Pons (tissue), 1 donor: ENCODE results near the gene MRTFB.

Source experiments
- DNase-seq: peaks from one replicate; pipeline ENCODE4 v3.0.0-alpha.2; 2016; ENCODE audit warnings: low spot score

The MRTFB gene

DNA sequence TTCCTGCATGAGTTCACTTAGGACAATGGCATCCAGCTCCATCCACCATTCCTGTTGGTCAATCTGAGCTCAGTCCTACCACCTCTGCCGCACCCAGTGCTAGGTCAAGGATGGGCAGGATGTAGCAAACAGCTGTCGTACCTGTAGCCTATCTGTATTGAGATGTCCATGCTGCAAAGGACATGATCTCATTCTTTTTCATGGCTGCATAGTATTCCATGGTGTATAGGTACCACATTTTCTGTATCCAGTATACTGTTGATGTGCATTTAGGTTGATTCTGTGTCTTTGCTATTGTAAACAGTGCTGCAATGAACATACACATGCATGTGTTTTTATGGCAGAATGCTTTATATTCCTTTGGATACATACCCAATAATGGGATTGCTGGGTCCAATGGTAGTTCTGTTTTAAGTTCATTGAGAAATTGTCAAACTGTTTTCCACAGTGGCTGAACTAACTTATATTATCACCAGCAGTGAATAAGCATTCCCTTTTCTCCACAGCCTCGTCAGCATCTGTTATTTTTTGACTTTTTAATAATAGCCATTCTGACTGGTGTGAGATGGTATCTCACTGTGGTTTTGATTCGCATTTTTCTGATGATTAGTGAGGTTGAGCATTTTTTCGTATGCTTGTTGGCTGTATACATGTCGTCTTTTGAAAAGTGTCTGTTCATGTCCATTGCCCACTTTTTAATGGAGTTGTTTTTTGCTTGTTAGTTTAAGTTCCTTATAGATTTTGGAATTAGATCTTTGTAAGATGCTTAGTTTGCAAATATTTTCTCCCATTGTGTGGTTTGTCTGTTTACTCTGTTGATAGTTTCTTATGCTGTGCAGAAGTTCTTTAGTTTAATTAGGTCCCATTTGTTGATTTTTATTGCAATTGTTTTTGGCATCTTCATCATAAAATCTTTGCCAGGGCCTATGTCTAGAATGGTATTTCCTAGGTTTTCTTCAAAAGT is 7.2 kb upstream of the MRTFB start:
- DNase-seq, result no peak

DNA sequence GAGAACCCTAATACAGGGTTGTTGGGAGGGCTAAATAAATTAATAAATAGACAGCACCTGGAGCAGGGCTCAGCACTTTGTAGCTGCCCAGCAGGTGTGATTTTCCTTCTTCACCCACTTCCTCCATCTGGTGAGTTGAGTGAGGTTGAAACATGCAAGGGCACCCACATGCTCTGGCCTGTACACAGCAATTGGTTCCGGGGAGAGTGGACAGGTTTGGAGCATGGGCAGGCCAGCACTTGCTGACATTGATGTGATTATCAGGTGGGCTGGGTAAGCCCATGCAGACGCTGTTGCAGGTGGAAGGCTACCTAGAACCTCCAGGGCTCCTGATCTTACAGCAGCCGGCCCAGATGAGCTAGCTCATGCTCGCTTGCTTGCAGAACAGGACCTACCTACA is 1.3 kb upstream of the MRTFB start:
- DNase-seq, result no peak

GRCh38 chr16:14070555-14070876 is 603 bp upstream of the MRTFB start:
- DNase-seq, result no peak

- no peak for DNase-seq
Observed at GRCh38 chr16:14071576-14072271, 605 bp downstream of the MRTFB start.

DNA sequence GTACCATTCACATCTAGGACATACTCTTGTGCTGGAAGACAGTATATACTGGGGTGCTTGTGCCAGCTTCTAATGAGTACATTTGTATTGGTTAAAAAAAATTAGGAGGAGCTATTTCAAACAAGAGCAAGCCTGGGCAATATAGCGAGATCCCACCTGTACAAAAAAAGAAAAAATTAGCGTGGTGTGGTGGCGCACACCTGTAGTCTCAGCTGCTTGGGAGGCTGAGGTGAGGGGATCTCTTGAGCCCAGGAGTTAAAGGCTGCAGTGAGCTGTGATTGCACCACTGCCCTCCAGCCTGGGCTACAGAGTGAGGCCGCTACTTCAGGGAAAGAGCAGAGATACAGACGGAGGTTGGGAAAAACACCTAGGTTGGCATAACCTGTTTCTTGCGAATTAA is 1.2 kb downstream of the MRTFB start:
- DNase-seq, result no peak

- DNase-seq, result no peak
Observed at GRCh38 chr16:14074544-14074943, 3.4 kb downstream of the MRTFB start.

GRCh38 chr16:14077918-14078317 is 6.8 kb downstream of the MRTFB start:
- DNase-seq, result no peak

DNA sequence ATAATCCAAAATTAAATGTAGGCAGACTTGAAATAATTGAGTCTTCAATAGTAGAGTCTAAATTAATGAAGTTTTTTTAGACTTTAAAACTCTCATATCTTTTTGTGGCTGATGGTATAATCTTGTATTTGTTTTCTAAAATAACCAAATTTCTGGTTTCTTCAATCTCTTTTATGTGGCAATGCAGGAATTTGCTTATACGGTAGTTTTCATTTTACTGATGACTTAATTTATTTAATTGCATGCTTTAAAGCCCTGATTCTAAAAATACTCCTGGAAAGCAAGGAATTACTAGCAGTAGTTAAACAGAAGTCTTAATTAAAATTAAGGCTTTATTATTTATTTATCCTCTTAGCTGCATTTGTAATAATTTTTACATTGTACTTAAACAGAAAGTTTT is 15.4 kb downstream of the MRTFB start:
- DNase-seq, result no peak

DNA sequence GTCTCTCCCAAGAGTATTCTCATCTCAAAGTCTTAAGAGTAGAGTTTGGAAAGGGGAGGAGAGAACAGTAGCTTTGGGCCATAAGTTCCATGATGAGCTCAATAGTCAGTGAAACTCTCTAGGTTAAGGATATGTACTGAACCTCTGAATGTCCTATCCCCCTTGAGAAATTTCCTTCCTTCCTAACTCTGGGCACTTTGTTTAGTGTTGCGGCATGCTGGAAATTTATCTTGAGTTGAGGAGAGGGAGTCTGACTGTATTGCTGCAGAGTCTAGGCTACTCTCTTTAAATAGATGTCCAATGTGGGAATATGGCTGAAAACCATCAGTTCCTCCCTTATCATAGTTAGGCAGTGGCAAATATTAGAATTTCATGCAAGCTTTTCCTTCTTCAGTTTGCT is 16.1 kb downstream of the MRTFB start:
- no peak for DNase-seq

- no peak for DNase-seq
Observed at GRCh38 chr16:14087590-14088154, 16.6 kb downstream of the MRTFB start.

DNA sequence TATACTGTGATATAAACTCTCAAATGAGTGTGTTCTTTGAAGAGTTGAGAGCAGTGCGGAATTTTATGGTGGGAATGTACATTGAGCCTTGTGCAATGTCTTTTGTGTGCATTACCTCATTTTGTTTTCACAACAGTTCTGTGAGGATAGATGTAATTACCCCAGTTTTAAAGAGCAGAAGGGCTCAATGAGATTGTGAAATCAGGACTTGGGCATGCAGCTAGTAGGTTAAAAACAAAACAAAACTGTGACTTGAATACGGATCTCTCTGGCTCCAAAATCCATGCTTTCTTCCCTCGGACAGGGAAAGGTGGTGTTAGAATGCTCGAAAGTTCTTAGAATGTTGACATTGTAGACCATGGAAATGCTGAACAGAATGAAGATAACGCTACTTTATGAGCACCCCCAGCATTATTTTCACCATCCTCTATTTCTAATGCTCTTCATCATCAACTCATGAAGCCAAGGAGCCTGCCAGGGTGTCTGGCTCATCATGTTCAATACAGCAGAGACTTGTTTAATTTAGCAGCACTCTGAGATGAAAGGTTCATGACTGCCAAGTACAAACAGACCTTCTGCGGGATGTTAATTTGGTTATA is 17.1 kb downstream of the MRTFB start:
- DNase-seq, result peak; percentile 23

GRCh38 chr16:14089283-14089823 is 18.2 kb downstream of the MRTFB start:
- DNase-seq, result no peak

DNA sequence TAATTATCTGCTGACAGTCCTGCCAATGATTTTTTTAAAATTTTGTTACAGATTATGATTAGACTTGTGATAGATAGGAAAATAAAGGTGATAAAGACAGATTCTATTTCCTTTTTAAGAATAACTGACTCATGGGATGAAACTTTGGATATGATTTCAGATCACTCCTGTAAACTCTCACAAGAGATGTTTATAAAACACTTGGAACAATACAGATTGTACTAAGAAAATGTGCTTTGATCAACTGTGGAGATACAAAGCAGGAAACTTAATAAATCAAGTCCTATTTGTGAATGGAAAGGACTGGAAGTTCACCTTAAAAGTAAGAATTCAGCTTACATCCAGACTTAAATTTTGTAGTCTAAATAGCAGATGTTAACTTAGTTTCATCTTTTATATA is 21.4 kb downstream of the MRTFB start:
- no peak for DNase-seq

GRCh38 chr16:14095883-14096551 is 24.9 kb downstream of the MRTFB start:
- DNase-seq, result no peak

- no peak for DNase-seq
Observed at GRCh38 chr16:14097182-14097959, 26.3 kb downstream of the MRTFB start.

DNA sequence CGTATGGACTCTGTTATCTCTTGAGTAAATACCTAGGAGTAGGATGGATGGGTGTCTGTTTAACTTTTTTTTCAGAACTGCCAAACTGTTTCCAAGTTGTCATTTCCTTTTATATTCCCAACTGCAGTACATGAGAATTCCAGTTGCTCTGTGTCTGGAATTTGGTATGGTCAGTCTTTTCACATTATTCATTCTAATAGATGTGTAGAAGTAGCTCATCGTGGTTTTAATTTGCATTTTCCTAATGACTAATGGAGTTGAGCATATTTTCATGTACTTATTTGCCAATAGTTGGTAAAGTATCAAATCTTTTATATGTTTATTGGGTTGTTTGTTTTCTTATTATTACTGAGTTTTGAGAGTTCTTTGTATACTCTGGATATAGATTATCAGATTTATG is 27.0 kb downstream of the MRTFB start:
- DNase-seq, result no peak

- no peak for DNase-seq
Observed at GRCh38 chr16:14100825-14101224, 29.7 kb downstream of the MRTFB start.

DNA sequence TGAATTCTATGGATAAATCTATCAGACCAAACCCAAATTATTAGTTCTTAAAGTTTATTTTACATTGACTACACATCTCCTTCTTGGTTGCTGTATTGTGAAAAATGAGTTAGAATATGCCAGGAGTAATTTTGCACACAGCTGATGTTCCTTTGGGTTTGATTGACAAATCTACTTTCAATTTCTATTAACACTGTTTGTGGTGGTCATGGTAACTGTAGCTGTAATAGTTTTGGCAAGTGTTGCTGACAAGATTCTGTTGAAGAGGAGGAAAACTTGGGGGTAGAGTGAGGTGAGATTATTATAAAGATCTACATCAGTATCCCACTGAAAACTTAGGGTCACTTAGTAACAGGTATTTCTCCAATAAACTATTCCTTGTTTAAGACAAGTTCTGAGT is 30.3 kb downstream of the MRTFB start:
- no peak for DNase-seq

- DNase-seq, result no peak
Observed at GRCh38 chr16:14102925-14103720, 32.0 kb downstream of the MRTFB start.

- no peak for DNase-seq
Observed at GRCh38 chr16:14104066-14104465, 32.9 kb downstream of the MRTFB start.
